GM18508 (cell line): ENCODE measurements around the gene RBFOX2.
"Not testable (repeated sequence)": the region's sequence is repeated elsewhere in the genome, so short reads cannot be mapped to it uniquely, and the experiment has no call there.

Source experiments
- ATAC-seq: cut with Tn5 transposase; IDR thresholded peaks from one replicate; pipeline ENCODE4 v1.9.1; 2021; ENCODE audit warnings: moderate number of reproducible peaks; ENCODE audit not compliant: insufficient read depth, unreplicated experiment

The RBFOX2 gene

GRCh38 chr22:35842519-35842913, 186.1 kb downstream of the RBFOX2 start:
- no peak for ATAC-seq

GRCh38 chr22:35841907-35842518, 186.6 kb downstream of the RBFOX2 start:
- ATAC-seq = no peak

GRCh38 chr22:35840302-35840739, 188.3 kb downstream of the RBFOX2 start:
- ATAC-seq = no peak

GRCh38 chr22:35839841-35840301, 188.8 kb downstream of the RBFOX2 start:
- ATAC-seq = no peak

- no peak for ATAC-seq
Observed at GRCh38 chr22:35838855-35839576, 189.6 kb downstream of the RBFOX2 start.

- no peak for ATAC-seq
Observed at GRCh38 chr22:35837101-35837727, 191.4 kb downstream of the RBFOX2 start.

GRCh38 chr22:35835998-35836691, 192.5 kb downstream of the RBFOX2 start:
- no peak for ATAC-seq

GRCh38 chr22:35835267-35835997, 193.2 kb downstream of the RBFOX2 start:
- no peak for ATAC-seq

GRCh38 chr22:35834061-35834460, 194.6 kb downstream of the RBFOX2 start:
- ATAC-seq = no peak

- ATAC-seq = no peak
Observed at GRCh38 chr22:35830305-35830704, 198.3 kb downstream of the RBFOX2 start.

- no peak for ATAC-seq
Observed at GRCh38 chr22:35824256-35824655, 204.4 kb downstream of the RBFOX2 start.

GRCh38 chr22:35821654-35822053, 207.0 kb downstream of the RBFOX2 start:
- no peak for ATAC-seq

- no peak for ATAC-seq
Observed at GRCh38 chr22:35819421-35819820, 209.2 kb downstream of the RBFOX2 start.

GRCh38 chr22:35818897-35819296, 209.7 kb downstream of the RBFOX2 start:
- ATAC-seq = no peak

- ATAC-seq = no peak
Observed at GRCh38 chr22:35812600-35812999, 216.0 kb downstream of the RBFOX2 start.

GRCh38 chr22:35811670-35812069, 217.0 kb downstream of the RBFOX2 start:
- ATAC-seq = no peak

- ATAC-seq = no peak
Observed at GRCh38 chr22:35809816-35810215, 218.8 kb downstream of the RBFOX2 start.

- ATAC-seq = no peak
Observed at GRCh38 chr22:35808377-35808776, 220.2 kb downstream of the RBFOX2 start.

GRCh38 chr22:35806668-35807067, 222.0 kb downstream of the RBFOX2 start:
- not testable (repeated sequence) for ATAC-seq

- ATAC-seq = no peak
Observed at GRCh38 chr22:35805466-35805865, 223.2 kb downstream of the RBFOX2 start.
